Putamen (tissue), 1 donor: ENCODE results near the gene TP53RK.

ENCODE experiments used
- DNase-seq: peaks from one replicate; pipeline ENCODE4 v3.0.0-alpha.2; 2016; ENCODE audit warnings: low spot score

TP53RK gene

GRCh38 chr20:46638134-46638897, 50.9 kb downstream of the TP53RK start:
- peak; percentile 47 for DNase-seq

- DNase-seq: no peak
Observed at GRCh38 chr20:46637427-46638133, 51.7 kb downstream of the TP53RK start.

GRCh38 chr20:46637020-46637419, 52.2 kb downstream of the TP53RK start:
- no peak for DNase-seq

GRCh38 chr20:46636514-46636913, 52.7 kb downstream of the TP53RK start:
- DNase-seq: no peak

GRCh38 chr20:46635514-46636136, 53.6 kb downstream of the TP53RK start:
- no peak for DNase-seq

GRCh38 chr20:46634528-46634927, 54.7 kb downstream of the TP53RK start:
- no peak for DNase-seq
